ENCODE data around the gene RCC2.
"Not testable (repeated sequence)": the region's sequence is repeated elsewhere in the genome, so short reads cannot be mapped to it uniquely, and the experiment has no call there.

The RCC2 gene

GRCh38 chr1:17422461-17422860 is 17.0 kb downstream of the RCC2 start:
- in situ Hi-C loops (cut with MboI; ENCODE audit: low sequenced_read_pairs) = no loop called here

GRCh38 chr1:17420391-17420918 is 19.0 kb downstream of the RCC2 start:
- in situ Hi-C loops (cut with MboI; ENCODE audit: low sequenced_read_pairs) = no loop called here

- in situ Hi-C loops (cut with MboI; ENCODE audit: low sequenced_read_pairs) = no loop called here
Measured at GRCh38 chr1:17419626-17420328, 19.7 kb downstream of the RCC2 start.

DNA sequence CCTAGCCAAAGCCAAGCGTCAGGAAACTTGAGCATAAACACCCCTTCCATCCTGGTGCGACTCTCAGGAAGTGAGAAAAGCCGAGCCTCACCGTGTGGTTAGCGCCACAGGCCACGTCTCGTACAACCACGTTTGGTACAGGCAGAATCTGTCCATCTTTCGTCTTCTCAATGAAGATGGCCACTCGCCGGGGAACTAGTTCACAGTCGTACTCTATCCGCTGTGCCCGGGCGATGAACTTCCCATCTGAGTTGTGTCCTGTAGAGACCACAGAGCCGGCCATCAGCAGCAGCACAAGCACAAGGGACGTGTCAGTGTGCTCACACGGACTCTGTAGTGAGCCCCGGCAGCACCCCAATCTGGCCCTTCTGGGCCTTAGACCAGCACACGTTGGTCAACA is 23.1 kb downstream of the RCC2 start:
- in situ Hi-C loops (cut with MboI; ENCODE audit: low sequenced_read_pairs) = no loop called here

GRCh38 chr1:17414022-17414421 is 25.5 kb downstream of the RCC2 start:
- in situ Hi-C loops (cut with MboI; ENCODE audit: low sequenced_read_pairs) = no loop called here

DNA sequence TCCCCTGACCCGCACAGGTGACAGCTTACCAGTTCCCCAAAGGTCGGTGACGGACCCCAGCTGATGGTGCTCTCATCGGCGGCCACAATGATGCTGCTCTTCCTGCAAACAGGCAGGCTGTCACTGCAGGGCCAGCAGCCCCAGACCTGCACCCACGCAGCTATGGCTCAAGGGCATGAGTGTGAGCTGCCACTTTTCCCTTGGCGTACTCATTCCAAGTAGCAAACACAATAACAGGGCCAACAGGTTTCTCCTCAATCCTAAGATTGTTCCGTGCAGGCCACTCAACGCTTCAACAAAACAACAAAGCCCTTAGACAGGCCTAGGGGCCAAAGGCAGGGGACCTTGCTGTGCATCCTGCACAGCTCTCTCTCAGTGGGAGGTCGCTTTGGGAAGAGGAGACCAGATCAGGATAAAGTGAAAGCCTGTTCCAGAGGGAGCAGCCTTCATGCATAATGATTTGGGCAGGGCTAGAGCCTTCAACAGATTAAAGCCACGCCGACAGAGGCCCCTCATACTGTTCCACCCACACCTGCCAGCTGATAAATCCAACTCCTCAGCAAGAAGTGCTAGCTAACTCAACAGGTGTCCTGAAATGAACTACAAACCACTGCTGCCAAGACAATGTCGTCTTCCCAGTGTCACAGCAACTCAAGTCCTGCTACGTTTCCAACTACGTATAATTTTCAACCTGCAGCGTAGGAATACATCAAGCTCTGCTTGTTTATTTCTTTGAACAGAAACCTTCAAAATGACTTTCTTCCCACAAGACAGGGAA is 27.2 kb downstream of the RCC2 start:
- in situ Hi-C loops (cut with MboI; ENCODE audit: low sequenced_read_pairs) = no loop called here

DNA sequence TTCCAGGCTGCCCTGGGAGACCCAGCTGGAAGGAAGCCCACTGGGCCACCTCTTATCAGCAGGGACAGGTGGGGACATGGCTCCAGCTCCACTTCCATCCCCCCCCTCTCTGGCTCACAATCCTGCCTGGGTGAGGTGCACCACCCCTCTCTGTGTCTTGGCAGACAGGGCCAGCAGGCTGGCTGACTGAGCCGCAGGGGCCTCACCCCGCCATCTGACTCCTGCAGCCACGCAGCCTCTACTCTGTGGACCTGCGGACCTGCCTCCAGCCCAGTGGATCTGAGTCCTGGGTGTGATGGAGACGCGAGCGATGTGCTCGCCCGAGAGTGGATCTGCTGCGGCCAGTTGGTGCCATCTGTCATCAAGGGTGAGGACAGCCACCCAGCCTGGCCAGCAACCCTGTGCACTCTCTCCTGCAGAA is 30.1 kb downstream of the RCC2 start:
- in situ Hi-C loops (cut with MboI; ENCODE audit: low sequenced_read_pairs) = no loop called here

DNA sequence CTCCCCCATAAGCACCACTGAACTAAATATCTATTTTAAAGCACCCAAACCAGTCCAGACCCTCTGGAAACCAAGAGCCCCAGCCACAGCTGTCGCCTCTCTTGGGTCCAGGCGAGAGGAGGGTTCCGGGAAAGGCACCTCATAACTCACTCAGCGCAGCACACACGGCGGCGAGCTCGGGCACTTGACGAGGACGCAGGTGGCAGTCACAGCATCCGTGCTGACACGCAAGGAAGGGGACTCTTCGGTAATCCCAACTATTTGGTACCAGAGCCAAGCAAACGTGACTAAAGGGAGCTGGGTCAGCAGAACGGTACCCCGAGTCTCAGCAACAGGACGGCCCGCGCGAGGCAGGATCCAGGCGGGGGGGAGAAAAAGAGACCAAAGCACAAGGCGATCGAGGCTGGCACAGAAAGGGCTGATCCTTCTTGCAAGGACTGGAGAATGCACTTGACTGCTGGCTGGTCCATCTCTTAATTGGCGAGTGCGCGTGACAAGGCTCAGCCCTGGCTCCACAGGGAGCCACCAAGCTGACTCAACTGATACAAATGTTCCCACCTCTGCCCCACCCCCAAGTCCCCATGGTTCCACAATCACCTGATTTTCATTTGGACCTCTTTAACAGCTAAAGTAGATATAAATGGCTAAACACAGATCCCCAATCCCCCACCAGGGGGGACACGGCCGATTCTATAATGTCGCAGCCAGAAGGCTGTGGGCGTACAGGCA is 31.5 kb downstream of the RCC2 start:
- in situ Hi-C loops (cut with MboI; ENCODE audit: low sequenced_read_pairs) = not testable (repeated sequence)

- in situ Hi-C loops (cut with MboI; ENCODE audit: low sequenced_read_pairs) = not testable (repeated sequence)
Measured at GRCh38 chr1:17406760-17407475, 32.6 kb downstream of the RCC2 start.

DNA sequence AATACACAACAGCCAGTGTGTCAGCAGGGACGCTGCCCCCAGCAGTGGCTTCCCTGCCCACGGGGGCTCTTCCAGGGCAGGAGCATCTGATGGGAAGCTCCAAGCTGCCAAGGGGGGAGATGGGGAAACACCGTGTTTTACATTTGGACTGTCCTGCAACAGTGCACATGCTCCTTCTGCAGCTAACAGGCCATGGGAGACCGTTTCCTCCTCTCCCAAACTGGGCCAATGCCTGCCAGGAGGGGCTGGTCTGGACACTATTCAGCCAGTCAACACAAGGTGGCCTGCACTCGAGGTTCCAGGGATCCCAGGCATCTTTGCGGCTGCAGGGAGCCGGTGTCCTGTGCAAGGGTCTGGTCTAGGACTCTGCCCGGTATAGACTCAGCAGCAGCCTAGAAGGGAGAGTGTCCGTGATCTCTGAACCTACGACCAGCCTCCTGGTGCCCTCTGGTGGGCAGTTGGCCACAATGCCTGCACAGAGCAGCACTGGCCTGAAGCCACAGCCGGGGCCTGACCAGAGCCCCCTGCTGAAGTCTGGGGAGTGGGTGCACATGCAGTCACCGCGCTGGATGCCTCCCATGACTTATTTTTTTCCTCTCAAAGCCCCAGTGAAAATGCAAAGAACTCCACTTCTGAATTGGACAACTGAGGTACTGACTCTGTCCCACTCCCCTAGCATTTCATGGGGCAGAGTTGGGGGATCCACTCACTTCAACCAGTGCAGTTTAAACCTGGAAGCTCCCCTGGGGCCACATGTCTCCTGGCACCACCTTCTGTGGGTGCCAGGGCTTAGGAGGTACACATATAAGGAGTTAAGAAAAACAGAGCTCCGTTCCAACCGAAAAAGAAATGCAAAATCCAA is 33.3 kb downstream of the RCC2 start:
- in situ Hi-C loops (cut with MboI; ENCODE audit: low sequenced_read_pairs) = no loop called here

- in situ Hi-C loops (cut with MboI; ENCODE audit: low sequenced_read_pairs) = no loop called here
Measured at GRCh38 chr1:17404820-17405219, 34.7 kb downstream of the RCC2 start.

- in situ Hi-C loops (cut with MboI; ENCODE audit: low sequenced_read_pairs) = no loop called here
Measured at GRCh38 chr1:17404034-17404684, 35.3 kb downstream of the RCC2 start.

DNA sequence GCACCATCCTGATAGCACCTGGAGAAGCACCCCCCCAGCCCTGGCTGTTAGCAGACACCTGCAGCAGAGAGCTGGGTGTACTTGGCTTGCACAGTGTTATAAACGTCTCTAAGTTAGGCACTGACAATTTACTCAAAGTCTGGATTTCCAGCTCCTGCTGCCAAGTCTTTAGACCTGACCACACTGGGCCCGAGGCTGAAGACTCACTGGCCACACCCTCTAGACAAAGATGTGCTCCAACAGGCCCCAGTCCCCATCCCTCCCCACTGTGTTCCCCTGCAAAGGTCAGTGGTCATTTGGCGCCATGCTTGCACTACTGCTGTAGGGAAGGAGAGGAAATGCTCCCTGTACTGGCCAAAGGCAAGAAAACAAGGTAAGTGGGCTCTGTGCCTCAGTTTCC is 36.4 kb downstream of the RCC2 start:
- in situ Hi-C loops (cut with MboI; ENCODE audit: low sequenced_read_pairs) = no loop called here

DNA sequence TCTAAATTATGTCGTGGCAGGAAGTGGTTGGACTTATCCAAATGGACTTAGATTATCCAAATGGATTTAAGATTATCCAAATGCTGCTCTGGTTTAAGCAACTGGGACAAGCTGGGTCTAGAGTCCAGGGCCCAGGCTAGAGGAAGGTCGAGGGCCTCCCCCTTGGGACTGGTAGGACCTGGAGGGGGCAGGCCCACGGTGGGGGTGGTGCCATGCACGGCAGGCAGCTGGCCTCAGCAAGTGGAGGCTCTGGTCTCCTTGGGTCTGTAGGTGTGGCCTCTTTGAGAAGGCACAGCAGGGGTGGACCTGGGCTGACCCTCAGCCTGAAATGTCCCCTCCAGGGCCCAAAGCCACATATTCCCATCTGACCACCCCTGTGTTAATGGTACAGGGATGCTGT is 37.6 kb downstream of the RCC2 start:
- in situ Hi-C loops (cut with MboI; ENCODE audit: low sequenced_read_pairs) = no loop called here

DNA sequence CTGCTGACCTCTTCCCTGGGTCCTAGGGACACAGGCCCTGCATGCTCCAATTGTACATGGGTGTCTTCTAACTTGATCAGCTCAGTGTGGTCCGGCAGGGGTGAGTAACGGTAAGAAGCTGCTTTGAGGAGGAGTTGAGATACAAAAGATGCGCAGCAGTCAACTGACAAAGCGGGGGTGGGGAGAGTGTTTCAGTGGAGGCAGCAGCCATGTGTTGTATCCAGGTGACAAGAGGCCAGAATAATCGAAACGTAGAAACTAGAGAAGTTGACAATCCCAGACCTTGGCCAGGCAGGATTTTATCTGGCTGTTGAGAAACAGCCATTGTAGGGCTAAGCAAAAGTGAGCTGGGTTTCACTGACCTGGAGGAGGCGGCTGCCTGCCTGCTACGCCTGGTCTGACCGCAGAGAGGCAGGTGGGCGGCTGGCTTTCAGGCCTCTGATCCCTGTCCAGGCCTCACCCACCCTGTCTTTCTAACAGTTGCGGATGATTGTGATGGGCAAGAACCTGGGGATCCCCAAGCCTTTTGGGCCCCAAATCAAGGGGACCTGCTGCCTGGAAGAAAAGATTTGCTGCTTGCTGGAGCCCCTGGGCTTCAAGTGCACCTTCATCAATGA is 38.6 kb downstream of the RCC2 start:
- in situ Hi-C loops (cut with MboI; ENCODE audit: low sequenced_read_pairs) = no loop called here

- in situ Hi-C loops (cut with MboI; ENCODE audit: low sequenced_read_pairs) = no loop called here
Measured at GRCh38 chr1:17397910-17398695, 41.4 kb downstream of the RCC2 start.

DNA sequence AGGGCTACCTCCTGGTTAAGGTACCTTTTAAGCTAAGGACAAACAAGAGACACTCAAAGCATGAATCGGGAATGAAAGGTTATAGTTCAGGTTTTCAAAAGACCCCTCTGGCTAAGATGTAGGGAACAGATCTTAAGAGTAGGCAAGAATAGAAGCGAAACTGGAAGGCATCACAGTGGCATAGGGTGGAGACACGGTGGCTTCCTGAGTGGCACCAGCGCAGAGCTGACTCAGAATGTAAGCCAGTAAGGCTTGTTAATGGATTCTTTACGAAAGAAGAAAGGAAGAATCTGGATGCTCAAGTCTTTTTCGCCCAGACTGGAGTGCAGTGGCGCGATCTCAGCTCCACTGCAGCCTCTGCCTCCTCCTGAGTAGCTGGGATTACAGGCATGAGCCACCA is 46.2 kb downstream of the RCC2 start:
- in situ Hi-C loops (cut with MboI; ENCODE audit: low sequenced_read_pairs) = no loop called here

DNA sequence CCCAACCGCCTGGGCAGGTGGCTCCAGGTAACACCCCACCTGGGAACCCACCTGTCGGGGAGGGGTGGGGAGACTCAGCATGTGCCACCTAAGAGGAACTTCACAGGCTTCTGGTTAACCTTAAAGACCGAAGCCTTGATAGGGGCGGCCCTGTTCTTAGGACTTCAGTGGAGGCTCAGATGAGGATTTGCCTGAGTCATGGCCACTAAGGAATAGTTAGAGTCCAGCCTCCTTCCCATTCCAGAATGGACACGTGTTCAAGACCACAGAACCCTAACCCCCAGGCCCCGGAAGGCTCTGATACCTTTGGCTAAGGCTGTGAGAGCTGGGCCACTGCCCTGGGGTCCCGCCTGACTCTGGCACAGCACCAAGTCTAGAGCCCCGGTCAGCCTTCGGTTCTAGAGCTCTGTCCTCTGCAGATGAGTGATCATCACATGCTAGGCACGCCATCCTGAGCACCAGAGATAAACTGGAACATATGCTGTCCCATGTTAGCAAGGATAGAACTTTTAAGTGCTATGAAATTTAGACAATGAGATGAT is 47.2 kb downstream of the RCC2 start:
- in situ Hi-C loops (cut with MboI; ENCODE audit: low sequenced_read_pairs) = no loop called here
